DMS114 treated with DMSO at 0.1 percent for 48 hours (cell line): ENCODE results near the gene ZDHHC3.

ENCODE experiments used
- DNase-seq: peaks from one replicate; lab custom pipeline; 2025; ENCODE audit not compliant: unreplicated experiment; lab: John Stamatoyannopoulos, UW

Gene ZDHHC3

DNA sequence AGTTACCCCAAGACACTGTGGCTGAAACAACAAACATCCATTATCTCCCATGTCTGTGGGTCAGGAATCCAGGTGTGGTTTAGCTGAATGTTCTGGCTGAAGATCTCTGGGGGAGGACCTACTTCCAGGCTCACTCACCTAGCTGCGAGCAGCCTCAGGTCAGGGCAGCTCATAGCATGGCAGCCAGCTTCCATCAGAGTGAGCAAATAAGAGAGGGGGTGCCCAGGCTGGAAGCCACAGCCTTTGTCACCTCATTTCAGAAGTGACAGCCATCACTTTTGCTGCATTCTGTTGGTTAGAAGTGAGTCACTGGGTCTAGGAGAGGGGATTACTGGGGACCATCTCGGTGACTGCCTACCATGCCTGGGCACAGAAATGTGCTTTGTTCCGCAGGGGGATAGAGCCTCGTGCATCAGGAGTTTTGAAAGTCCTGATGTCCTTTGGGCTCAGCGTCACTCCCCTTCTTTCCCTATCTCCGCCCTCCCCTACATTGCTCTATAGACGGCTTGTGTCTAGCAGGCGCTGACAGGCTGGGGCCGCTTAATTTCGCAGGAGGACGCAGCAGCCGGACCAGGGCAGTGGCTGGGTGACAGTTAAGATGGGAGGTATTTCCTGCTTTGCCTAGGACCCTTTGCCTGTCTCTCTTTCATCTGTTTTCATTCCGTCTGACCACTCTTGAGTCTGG, 76.1 kb downstream of the ZDHHC3 start:
- no peak for DNase-seq

DNA sequence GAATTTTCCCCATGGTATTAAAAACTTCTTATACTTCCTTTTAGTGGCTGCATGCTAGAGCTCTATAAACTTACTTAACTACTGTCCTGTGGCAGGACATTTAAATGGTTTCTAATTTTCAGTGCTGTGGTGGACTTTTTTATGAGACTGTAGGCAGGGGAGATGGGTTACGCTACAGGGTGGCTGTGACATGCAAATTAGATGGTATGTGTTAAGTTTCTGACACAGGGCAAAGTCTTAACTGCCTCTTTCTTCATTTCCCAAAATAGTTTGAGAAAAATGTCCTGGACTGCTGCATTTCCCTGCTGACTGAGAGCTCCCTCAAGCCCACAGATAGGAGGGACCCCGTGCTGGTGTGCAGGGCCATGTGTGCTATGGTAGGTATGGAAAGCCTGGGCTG, 79.5 kb downstream of the ZDHHC3 start:
- no peak for DNase-seq

DNA sequence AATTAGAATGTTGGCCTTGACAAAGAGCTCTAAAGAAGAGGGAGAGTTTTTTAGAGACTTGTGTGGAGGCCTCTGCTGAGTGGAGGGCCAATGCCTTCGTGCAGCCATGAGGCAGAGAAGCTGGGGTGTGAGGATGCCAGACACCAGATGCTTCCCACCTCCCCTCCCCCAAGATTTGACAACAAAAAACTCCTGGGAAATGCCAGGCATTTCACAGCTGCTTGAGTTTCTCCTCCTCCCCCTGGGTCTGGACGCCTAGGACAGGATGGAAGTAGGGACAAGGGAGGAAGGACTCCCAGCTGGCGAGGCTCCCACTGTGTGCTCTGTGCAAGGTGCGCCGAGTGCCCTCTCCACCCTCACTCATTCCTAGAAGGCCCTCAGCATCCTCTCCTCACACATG, 81.5 kb downstream of the ZDHHC3 start:
- DNase-seq, result no peak

DNA sequence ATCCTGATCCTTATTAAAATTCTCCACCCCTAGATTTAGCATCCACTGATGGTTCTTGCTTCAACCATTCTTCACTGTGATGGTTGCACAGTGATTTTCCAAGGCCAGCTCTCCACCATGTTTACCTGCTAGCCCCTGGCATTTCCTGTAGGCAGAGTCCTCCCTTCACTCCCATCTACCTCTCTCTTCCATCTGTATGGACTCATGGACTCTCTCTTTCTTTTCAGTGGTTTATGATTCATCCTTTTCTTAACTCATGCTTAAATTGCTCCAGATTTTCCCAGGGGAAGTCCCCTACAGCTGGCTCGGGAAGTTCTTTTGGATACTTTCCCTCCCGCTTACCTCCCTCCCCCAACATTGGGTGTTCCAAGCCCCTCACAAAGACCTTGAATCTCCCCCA, 82.9 kb downstream of the ZDHHC3 start:
- DNase-seq, result no peak

DNA sequence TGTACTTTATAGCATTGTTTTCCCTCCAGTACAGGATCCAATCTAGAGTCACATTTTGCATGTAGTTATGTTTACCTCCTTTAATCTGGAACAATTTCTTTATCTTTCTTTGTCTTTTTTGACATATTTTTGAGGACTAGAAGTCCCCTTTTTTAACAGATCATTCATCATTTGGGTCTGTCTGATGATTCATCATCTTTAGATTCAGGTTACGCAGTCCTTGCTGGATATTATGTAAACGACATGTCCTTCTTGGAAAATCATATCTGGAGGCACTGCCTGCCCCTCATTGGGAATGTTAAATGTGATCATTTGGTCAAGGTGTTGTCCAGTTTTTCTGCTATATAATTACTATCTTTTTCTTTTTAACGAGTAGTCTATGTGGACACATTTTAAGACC, 83.3 kb downstream of the ZDHHC3 start:
- DNase-seq, result no peak

DNA sequence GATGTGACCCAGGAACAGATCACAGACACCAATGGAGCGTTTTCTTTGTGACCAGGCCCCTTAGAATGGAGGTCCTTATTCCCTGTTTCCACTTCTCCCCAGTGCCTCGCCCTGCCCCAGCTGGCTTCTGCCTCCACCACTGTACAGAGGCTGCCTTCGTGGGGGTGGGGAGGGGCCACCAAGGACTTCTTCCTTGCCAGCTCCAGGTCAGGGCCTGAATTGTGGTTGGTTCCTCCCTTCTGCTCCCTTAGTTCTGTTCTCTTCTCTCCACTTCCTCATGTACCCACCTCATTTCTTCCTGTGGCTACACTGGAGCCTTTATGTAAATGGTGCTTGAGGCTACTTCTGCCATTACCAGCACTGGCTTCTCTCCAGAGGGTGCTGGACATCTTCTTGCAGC, 85.1 kb downstream of the ZDHHC3 start:
- no peak for DNase-seq

DNA sequence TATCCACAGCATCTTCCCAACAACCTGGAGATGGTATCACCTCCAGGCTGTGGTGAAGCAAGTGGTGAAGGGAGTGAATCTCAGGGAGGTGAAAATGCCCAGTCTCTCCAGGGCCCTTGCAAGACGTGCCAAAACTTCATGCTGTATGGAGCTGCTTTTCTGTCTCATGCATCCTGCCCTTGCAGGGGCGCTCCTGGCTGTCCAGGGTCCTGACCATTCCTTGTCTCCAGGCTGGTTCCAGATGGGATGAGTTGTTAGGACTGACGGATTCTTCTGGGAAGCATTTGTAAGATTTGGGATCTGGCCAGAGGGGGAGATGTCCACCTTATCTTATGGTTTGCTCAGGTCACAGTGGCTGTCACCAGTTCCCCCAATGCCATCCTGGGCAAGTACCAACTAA, 85.7 kb downstream of the ZDHHC3 start:
- no peak for DNase-seq

DNA sequence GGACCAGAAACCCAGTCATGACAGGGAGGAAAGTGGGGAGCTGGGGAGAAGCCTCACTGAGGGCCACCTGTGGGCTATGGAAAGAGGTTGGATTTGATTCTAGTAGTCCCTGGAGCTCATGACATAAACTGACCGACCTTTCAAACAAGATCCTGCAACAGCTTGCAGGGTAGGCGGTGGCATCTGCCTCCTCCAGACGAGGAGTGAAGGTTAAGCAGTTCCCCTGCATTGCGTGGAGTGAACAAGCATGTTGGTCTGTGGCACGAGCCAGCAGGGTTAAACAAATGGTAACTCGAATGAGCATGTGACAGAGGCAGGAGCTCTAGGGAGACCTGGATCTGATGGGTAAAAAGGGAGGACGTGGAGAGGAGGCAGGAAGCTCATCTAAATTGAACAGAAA, 88.9 kb downstream of the ZDHHC3 start:
- no peak for DNase-seq

DNA sequence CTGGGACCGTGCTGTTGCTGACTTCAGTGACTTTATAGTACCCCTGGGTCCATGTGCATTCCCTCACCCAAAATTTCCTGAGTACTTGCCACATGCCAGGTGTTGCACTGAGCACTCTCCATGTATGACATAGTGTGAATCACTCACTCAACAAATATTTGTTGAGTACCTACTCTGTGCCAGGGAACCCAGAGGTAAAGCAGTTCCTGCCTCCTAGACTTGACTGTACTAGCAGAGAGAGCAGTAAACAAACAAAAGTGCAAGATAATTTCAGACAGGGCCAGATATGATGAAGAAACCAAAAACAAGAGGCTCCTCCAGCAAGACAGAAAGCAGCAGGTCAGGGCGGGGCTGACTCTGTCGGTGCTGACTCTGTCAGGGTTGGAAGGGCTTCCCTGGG, 89.4 kb downstream of the ZDHHC3 start:
- no peak for DNase-seq

DNA sequence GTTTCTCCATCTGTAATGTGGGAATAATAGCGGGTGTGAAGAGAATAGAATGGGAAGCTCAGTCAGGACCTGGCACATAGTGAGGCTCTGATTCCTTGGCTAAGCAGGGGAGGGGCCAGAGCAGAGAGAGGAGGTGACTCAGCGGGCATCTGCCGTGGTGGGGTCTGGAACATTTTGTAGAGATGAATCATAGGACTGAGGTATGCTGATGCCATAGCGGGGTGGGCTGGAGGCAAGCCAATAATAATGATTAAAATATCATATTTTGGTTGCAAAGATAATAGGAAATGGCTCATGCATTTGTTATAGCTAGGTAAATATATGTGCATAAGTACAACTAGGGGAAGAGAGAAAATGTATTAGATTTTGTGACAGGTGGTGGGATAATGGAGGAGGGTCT, 90.4 kb downstream of the ZDHHC3 start:
- DNase-seq, result no peak

DNA sequence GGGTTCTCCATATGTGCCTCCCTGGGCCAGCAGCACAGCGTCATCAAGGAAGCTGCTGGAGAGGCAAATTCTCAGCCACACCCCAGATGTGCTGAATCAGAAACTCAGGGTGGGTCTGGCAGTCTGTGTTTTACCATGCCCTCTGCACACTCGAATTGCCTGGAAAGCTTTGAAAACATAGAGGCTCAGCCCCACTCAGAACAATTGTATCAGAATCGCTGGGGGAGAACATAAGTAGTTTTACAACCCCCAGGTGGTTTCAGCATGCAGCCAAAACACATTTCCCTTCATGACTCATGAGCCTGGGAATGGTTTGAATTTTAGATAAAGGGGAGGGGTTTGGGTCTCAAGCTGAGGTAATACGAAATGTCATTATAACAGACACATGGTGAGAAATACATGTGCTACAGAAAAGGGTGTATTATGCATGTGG, 92.0 kb downstream of the ZDHHC3 start:
- DNase-seq, result no peak

DNA sequence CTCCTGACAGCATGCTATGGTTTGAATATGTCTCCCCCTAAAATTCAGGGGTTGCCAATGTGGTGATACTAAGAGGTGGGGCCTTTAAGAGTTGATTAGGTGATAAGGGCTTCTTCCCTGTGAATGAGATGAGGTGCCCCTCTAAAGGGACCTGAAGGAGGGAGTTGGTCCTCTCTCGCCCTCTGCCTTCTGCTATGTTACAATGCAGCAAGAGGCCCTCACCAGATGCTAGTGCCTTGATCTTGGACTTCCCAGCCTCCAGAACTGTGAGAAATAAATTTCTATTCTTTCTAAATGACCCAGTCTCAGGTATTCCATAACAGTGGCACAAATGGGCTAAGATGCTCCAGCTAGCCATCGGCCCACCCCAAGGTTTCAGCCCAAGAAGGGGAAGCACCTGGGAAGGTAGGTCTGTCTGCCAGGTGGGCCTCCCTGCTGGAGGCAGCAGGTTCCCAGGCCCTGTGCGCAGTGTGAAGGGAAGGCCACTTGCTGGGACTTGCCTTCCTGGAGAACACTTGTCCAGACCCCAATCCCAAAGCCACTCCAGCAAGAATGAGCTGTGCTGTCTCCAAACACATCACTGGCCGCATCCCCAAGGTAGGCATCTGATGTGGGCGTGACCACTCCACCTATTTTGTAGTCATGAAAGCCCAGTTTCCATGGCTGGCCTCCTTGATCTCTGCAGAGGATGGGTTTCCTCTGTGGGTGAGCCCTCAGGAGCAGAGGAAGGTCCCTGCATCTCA, 92.6 kb downstream of the ZDHHC3 start:
- no peak for DNase-seq

DNA sequence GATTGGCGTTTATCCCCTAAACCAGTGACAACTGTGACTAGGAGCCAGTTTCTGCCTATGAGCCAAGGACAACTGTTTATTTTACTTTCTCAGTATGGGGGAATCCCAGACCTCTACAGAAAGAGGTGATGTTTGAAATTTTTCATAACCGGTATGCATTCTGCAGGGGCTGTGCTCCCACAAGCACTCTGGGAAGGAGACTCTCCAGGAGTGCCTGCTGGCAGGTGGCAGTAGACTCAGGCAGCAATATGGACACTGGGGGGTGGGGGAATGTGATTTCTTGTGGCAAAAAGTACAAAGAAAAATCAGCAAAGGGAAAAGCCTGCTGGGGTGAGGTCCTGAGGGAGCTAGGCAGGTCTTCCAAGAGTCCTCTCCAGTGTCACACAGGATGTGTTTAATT, 95.7 kb downstream of the ZDHHC3 start:
- no peak for DNase-seq

DNA sequence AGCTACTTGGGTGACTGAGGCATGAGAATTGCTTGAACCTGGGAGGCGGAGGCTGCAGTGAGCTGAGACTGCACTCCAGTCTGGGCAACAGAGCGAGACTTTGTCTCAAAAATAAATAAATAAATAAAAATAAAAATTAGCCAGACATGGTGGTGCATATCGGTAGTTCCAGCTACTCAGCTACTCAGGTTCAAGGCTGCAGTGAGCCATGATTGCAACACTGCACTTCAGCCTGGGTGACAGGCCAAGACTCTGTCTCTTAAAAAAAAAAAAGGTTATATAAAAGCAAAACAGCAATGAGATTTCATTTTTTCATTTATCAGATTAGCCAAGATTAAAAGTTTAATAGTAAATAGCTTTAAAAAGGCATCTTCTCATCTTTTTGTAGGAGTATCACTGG, 98.6 kb downstream of the ZDHHC3 start:
- DNase-seq, result no peak

DNA sequence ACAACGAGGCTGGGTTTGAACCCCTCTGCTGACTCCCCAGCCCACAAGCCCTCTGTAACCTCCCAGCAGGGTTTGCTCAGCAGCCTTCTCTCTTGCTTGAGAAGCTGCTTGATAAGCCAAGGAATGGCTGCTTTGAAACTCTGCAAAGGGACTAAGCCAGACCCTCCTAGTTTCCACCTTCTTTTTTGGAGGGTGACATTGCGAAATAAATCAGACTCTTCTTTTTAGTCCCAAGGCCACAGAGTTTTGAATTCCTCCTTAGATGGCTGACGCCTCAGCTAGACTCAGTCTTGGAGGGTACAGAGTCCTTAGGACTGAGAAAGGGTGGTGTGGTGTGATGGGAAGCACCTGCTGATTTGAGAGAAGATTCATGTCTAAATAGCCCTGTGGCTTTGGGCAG, 100.4 kb downstream of the ZDHHC3 start:
- DNase-seq, result no peak
